ENCODE data around the gene CAV2. TPM values are rescaled to one million over a fixed set of nuclear protein-coding genes. Genes with fewer than 3 reads are reported as not detected.

CAV2 gene
- total RNA-seq, 4 donors from 2014 or later: 11.8 to 13.9 (median 12.6) TPM

GRCh38 chr7:116525298-116525912, 25.9 kb downstream of the CAV2 start:
- peaks cover 2 to 22% (median 5%) of the 10 kb centered on the region in 4 donors for H3K4me1 ChIP-seq
- H3K27ac ChIP-seq: peak overlapping the region; percentile 55 to 86 (median 78)
- no peaks in the 10 kb centered on the region for H3K36me3 ChIP-seq
- peak; percentile 30 to 68 (median 64) for DNase-seq
- TF ChIP-seq POLR2A (IDR thresholded peaks at IDR 0.05): no peak
- TF ChIP-seq CTCF (IDR thresholded peaks at IDR 0.05): peak in 1 of 6 experiments; percentile 11
- H3K4me3 ChIP-seq: peak overlapping the region; percentile 43 to 79 (median 66)
- no peaks in the 10 kb centered on the region for H3K27me3 ChIP-seq
- no peaks in the 10 kb centered on the region for H3K9me3 ChIP-seq

GRCh38 chr7:116525913-116526861, 26.6 kb downstream of the CAV2 start:
- H3K9me3 ChIP-seq: no peaks in the 10 kb centered on the region
- H3K36me3 ChIP-seq: no peaks in the 10 kb centered on the region
- peaks cover 2 to 22% (median 5%) of the 10 kb centered on the region in 4 donors for H3K4me1 ChIP-seq
- TF ChIP-seq CTCF (IDR thresholded peaks at IDR 0.05) (peak; percentile 72 to 83 (median 82)), POLR2A (IDR thresholded peaks at IDR 0.05) (no peak)
- peak overlapping the region; percentile 43 to 79 (median 66) for H3K4me3 ChIP-seq
- no peaks in the 10 kb centered on the region for H3K27me3 ChIP-seq
- DNase-seq: peak; percentile 61 to 85 (median 82)
- peak overlapping the region; percentile 55 to 86 (median 78) for H3K27ac ChIP-seq

- TF ChIP-seq POLR2A (IDR thresholded peaks at IDR 0.05): no peak
- TF ChIP-seq CTCF (IDR thresholded peaks at IDR 0.05): no peak
- Histone ChIP-seq H3K36me3 (no peaks in the 10 kb centered on the region), H3K27ac (peak overlapping the region in 2 of 4 donors; percentile 83 to 86), H3K27me3 (no peaks in the 10 kb centered on the region), H3K4me3 (peak overlapping the region; percentile 43 to 79 (median 66)), H3K4me1 (peaks cover 2 to 22% (median 5%) of the 10 kb centered on the region in 4 donors), H3K9me3 (no peaks in the 10 kb centered on the region)
- no peak for DNase-seq
These were observed 27.4 kb downstream of the CAV2 start for GRCh38 chr7:116526897-116527296.

GRCh38 chr7:116527521-116527920, 28.0 kb downstream of the CAV2 start:
- Histone ChIP-seq H3K4me1 (peaks cover 2 to 22% (median 5%) of the 10 kb centered on the region in 4 donors), H3K9me3 (no peaks in the 10 kb centered on the region), H3K27ac (peak overlapping the region in 1 of 4 donors; percentile 83), H3K27me3 (no peaks in the 10 kb centered on the region), H3K36me3 (no peaks in the 10 kb centered on the region), H3K4me3 (peak overlapping the region in 1 of 4 donors; percentile 67)
- DNase-seq: no peak
- no peak for TF ChIP-seq CTCF (IDR thresholded peaks at IDR 0.05)
- TF ChIP-seq POLR2A (IDR thresholded peaks at IDR 0.05): no peak

- peaks cover 2 to 22% (median 5%) of the 10 kb centered on the region in 4 donors for H3K4me1 ChIP-seq
- TF ChIP-seq CTCF (IDR thresholded peaks at IDR 0.05): no peak
- TF ChIP-seq POLR2A (IDR thresholded peaks at IDR 0.05): no peak
- peak in 1 of 3 donors; percentile 50 for DNase-seq
- peak overlapping the region in 1 of 4 donors; percentile 67 for H3K4me3 ChIP-seq
- H3K9me3 ChIP-seq: no peaks in the 10 kb centered on the region
- no peaks in the 10 kb centered on the region for H3K27me3 ChIP-seq
- H3K27ac ChIP-seq: peak overlapping the region in 1 of 4 donors; percentile 83
- H3K36me3 ChIP-seq: no peaks in the 10 kb centered on the region
These were observed 28.7 kb downstream of the CAV2 start for GRCh38 chr7:116528008-116528789.
